Measurements from ENCODE around the gene DGKB.

- TF ChIP-seq GATA2 (IDR thresholded peaks at IDR 0.05; ENCODE audit: low read depth, low read length) (no peak), GATA3 (IDR thresholded peaks at IDR 0.05; ENCODE audit: low read depth, low read length) (no peak)
Measured at GRCh38 chr7:14892961-14893360, 9.6 kb downstream of the DGKB start.
